ENCODE data around the gene ARID1A.

- peak in 1 of 3 experiments; percentile 3 for TF ChIP-seq CTCF (optimal IDR thresholded peaks at IDR 0.05 in 1 of 3, IDR thresholded peaks at IDR 0.05 in 1 of 3, conservative IDR thresholded peaks at IDR 0.05 in 1 of 3; ENCODE audit: extremely low read depth in 1 of 3, insufficient read depth in 2 of 3, low read length in 3 of 3)
- TF ChIP-seq EZH2 (IDR thresholded peaks at IDR 0.05; ENCODE audit: low read length), result no peak
Measured at GRCh38 chr1:26767714-26768113, 71.9 kb downstream of the ARID1A start.

All from keratinocyte (primary cell).